ENCODE results near the gene COPZ1.

GRCh38 chr12:54341378-54342300 lies 16.7 kb downstream of the COPZ1 start:
- TF ChIP-seq CTCF (IDR thresholded peaks at IDR 0.05) (no peak), EZH2phosphoT487 (IDR thresholded peaks at IDR 0.05) (no peak)
